Activated CD4-positive, CD25-positive, alpha-beta regulatory T cell treated with anti-CD3 and anti-CD28 coated beads, Interleukin-2, amount 50 U/mL, for 24 hours (primary cell): ENCODE data around the gene TPX2.
A peak's percentile ranks its signal among the peaks of the same experiment; 100 is the strongest.

Experiments used
- ATAC-seq, 2 donors: fragments of 150-1000 bp; cut with Tn5 transposase; one replicate each; pipeline ENCODE4 v1.10.0; 2021; ENCODE audit warnings: mild to moderate bottlenecking in 1 of 2, moderate library complexity in 1 of 2

Gene TPX2

DNA sequence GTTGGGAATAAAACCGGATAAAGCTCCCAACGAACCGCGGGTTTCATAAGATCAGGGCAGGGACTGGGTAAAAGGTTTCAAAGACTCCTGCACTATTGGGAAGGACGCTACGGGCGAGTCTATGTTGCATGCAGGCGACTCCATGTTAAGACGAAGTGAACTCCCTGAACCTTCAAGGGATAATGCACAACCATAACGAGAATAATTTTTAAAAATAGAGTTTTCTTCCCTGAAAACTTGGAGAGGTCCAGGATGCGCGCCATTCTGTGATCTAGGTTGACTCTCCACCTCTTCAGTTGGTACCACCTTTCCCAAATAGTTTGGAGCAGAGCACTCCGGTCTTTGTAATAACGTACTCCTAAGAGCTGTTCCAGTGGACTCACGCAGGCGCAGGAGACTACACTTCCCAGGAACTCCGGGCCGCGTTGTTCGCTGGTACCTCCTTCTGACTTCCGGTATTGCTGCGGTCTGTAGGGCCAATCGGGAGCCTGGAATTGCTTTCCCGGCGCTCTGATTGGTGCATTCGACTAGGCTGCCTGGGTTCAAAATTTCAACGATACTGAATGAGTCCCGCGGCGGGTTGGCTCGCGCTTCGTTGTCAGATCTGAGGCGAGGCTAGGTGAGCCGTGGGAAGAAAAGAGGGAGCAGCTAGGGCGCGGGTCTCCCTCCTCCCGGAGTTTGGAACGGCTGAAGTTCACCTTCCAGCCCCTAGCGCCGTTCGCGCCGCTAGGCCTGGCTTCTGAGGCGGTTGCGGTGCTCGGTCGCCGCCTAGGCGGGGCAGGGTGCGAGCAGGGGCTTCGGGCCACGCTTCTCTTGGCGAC, at the start of gene TPX2:
TPX2 (plus strand) TSS at position 562 of the 821 bp plus-strand sequence. CDS start 18,187 bp downstream, outside the sequence.
- ATAC-seq = peak; percentile 99

DNA sequence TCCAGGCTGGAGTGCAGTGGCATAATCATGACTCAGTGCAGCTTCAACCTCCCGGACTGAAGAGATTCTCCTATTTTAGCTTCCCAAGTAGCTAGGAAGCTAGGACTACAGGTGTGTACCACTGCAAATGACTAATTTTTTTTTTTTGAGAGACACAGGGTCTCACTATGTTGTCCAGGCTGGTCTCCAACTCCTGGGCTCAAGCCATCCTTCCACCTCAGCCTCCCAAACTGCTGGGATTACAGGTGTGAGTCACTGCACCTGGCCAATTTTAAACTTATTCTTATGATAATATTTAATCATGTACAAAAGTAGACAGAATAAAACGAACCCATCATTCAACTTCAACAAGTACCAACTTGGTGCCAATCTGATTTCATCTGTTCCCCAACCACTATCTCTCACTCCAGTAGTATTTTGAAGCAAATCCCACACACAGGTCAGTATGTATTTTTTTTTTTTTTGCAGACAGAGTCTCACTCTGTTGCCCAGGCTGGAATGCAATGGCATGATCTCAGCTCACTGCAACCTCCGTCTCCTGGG, 48.9 kb upstream of the TPX2 start:
- ATAC-seq = no peak

GRCh38 chr20:31691646-31692275, 47.3 kb upstream of the TPX2 start:
- peak in 1 of 2 donors; percentile 30 for ATAC-seq

DNA sequence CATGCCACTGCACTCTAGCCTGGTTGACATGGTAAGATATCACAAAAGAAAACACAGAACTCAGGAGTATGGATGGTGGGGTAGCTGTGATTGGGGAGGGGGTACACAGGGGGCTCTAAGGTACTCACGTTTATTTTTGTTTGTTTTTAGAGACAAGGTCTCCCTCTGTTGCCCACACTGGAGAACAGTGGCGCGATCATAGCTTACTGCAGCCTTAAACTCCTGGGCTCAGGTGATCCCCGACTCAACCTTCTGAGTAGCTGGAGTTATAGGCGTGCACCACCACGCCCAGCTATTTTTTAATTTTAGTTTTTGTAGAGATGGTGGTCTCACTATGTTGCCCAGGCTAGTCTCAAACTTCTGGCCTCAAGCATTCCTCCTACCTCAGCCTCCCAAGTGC, 45.7 kb upstream of the TPX2 start:
- no peak for ATAC-seq

DNA sequence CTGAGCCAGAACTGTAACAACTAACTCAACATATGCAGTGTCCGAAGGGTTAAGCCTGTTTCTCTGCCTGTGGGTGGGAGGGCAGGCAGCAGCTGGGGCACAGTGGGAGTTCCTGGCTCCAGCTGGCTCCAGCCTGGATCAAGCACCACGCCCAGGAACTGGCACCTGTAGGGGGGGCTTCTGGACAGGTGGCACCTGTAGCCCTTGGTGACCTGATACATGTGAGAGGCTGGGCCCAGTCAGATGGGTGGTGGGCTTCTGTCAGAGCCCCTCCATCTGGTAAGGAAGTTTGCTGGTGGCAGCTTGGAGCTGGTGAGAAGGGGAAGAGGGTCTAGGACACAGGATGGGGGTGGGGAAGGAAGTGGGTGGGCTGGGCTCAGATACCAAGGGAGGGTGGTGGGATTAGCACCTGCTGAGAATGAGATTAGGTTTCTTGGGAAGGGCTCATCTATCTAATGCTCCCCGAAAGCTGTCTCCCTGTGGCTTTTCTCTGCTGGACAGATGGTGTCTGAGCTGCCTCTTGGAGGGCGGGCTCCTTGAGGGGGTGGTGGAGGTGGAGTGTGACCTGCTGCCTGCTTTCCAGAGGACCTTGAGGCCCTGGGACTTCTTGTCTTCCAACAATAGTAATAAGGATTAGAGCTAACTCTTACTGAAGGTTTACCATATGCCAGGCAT, 45.0 kb upstream of the TPX2 start:
- no peak for ATAC-seq

DNA sequence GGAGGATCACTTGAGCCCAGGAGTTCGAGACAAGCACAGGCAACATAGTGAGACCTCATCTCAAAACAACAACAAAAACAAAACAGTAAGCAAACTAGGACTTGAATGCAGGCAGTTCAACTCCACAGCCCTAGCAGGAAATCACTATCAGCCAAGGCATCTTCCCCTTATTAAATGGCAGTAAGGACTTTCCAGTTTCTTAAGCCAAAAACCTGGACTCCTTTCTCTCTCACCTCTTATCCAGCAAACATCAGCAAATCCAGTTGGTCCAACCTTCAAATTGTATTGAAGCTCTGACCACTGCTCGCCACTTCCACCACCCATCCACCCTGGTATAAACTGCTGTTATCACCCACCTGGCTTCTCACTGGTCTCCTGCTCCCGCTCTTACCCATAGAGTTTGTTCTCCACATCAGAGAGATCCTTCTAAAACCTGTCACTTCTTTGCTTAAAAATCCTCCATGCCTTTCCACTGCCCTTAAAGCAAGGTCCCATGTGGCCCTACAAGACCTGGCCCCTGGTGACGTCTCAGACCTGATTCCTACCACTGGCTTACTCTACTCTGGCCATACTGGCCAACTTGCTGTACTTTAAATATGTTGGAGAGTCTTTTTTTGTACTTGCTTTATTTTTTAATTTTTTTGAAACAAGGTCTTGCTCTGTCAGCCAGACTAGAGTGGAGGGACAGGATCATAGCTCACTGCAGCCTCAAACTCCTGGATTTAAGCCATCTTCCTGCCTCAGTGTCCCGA, 44.1 kb upstream of the TPX2 start:
- ATAC-seq = no peak

- no peak for ATAC-seq
Measured at GRCh38 chr20:31695849-31696804, 43.0 kb upstream of the TPX2 start.

DNA sequence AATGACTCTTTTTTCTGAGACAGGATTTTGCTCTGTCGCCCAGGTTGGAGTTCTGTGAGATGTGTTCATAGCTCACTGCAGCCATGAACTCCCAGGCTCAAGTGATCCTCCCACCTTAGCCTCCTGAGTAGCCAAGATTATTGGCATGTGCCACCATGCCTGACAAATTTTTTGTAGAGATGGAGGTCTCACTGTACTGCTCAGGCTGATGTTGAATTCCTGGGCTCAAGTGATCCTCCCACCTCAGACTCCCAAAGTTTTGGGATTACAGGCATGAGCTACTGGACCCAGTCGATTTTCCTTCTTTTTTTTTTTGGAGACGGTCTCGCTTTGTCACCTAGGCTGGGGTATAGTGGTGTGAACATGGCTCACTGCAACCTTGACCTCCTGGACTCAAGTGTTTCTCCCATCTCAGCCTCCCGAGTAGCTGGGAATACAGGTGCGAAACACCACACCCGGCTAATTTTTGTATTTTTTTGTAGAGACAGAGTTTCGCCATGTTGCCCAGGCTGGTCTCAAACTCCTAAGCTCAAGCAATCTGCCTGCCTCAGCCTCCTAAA, 40.8 kb upstream of the TPX2 start:
- no peak for ATAC-seq

DNA sequence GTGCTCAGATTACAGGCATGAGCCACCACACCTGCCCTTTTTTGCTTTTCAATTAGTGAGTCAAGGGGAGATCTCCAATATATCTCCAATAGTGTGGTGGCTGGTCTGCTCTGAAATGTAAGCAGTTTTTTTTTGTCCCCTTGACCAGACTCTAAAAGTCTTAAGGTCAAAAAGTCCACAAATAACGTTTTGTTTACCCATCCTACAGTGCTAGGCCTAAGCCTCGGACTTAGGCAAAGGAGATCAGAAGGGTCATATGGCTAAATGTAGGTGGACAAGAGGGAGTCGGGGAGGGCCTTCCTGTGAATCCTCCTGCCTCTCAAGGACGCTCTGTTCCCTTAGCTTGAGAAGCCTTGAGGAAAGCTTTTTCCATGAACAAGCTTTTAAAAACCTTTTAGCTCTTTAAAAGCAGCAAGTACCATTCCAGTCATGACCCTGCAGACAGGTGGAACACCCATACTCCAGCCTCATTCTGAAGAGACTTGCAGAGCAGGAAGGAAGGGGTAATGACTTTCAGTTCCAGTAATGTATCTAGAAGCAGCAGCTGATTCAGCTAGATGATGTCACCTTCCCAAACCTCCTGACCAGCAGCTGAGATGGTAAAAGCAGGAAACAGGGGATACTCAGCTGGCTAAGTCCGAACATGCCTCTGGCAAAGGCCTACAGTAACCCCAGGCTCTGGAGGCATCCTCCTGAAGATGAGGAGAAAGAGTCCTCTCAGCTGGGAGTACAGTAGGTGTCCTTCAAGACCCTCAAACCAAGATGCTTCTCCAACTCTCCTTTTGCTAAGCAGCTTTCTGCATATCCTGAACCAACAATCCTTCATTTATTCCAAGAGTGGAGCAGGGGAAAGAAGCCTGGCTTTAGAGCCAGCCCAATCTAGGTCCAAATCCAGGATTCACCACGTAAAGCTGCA, 40.0 kb upstream of the TPX2 start:
- peak; percentile 62 to 84 for ATAC-seq

GRCh38 chr20:31699801-31700728, 39.0 kb upstream of the TPX2 start:
- no peak for ATAC-seq

DNA sequence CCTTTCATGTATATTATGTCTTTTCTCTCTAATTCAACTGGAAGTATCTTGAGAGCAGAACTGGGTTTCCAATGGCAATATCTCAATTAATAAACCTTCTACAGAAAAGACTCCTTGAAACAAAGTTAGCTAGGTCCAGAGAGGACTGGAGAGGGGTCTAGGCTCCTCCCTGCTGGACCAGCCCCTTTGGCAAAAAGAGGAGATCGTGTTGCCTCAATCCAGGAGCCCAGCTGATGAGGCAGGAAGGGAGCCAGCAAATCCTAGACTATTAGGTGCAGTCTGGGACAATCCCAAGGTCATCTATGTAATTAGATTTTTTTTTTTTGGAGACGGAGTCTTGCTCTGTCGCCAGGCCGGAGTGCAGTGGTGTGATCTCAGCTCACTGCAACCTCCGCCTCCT, 38.3 kb upstream of the TPX2 start:
- ATAC-seq = no peak

DNA sequence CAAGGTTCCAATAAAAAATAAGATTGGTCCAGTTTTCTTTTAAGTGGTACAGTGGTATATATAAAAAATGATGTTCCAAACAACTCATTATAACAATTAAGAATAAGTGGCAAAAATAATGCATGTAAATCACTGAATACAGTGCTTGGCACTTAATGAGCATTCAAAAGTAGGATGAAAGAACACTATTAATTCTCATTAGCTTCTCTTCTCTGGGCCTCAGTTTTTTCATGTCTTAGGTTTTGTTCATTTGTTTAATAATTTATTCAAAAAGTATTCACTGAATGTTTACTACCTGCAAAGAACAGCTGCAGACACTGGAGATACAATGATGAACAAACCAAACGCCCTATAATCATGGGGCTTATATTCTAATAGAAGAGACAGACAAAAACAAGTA, 37.5 kb upstream of the TPX2 start:
- ATAC-seq = no peak

- ATAC-seq = no peak
Measured at GRCh38 chr20:31704225-31705119, 34.6 kb upstream of the TPX2 start.

DNA sequence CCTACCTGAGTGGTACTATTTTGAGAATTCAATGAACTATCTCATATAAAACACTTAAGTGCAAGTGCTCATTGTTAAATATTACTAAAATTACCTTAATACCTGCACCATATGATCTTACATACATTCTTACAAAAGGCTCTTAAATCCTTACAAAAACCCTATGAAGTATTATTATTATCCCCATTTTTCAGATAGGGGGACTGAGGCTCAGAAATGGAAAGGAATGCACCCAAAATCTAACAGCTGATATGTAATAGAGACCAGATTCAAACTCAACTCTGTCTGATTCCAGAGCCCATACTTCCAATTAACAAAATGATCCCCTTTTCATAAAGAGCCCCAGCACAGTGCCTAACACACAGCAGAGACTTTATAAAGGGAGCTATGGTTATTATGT, 33.9 kb upstream of the TPX2 start:
- ATAC-seq = no peak

DNA sequence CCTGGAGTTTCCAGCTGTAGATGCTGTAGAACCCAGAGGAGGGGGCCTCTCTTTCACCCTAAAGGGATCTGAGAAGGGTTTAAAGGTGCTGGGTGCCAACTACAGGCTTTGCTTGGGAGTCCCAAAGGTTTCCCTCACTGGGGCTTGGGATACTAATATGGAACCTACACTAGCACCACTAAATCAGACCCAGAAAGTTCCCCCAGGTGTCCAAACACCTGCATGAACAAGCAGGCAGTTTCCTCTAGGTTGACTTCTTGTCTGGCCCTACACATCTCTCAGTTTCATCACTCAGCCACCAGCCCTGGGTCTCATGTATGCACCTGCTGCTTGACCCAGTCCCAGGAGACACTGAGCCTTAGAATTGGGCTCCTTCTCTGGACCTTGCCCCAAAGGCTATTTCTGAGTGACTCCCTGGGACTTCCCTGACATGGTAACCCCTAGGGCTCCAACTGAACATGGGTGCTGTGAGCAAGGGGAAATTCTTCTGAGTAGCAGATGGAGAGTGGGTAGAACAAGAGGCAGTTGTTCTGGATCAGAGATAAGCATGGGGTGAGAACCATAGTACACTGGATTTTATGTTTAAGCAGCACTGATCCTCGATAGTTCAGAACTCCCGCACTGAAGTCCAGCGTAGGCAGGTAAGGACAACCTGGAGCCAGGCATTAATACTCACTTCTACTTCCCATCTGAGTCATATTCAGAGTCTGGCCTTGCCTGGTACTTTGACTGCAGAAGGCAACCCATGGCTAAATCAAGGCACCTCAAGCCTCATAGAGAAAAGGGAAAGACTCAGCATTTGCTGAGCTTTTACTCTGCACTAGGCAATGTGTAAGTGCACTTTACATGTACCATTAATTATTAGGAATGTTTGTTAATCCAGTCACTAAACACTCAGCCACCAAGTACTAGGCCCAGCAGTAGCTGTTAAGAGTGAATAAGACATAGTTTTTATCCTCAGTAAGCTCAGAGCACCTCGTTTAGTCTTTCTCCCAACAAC, 33.2 kb upstream of the TPX2 start:
- ATAC-seq = peak; percentile 27 to 28

- no peak for ATAC-seq
Measured at GRCh38 chr20:31706607-31707257, 32.4 kb upstream of the TPX2 start.
